A549 (cell line): ENCODE measurements around the gene BAK1.

ENCODE experiments used
- BCL3 ChIP-seq: fragments of >200 bp; sonication (Bioruptor Twin); formaldehyde crosslinking; IDR thresholded peaks from 3 replicates; pipeline ENCODE4 v1.6.1; 2016
- BHLHE40 ChIP-seq: IDR thresholded peaks from 2 replicates; pipeline ENCODE4 v1.6.1; 2012; ENCODE audit warnings: low read depth, low read length, inconsistent platforms
- CTCF ChIP-seq: fragments of >200 bp; sonication (Bioruptor Twin); formaldehyde crosslinking; IDR thresholded peaks from 3 replicates; pipeline ENCODE4 v1.5.1; 2016
- EHMT2 ChIP-seq: fragments of 200-600 bp; sonication (generic); IDR thresholded peaks from 2 replicates; pipeline ENCODE4 v1.6.1; 2016; ENCODE audit warnings: antibody characterized with exemption, low read depth, mild to moderate bottlenecking, moderate library complexity
- ELK1 ChIP-seq: fragments of 150-350 bp; IDR thresholded peaks from 2 replicates; pipeline ENCODE4 v1.6.1; 2014; ENCODE audit warnings: low read depth, mild to moderate bottlenecking, low read length
- EP300 ChIP-seq, 2 experiments: fragments of >200 bp; sonication (Bioruptor Twin); formaldehyde crosslinking; IDR thresholded peaks; 2 replicates in 1 of 2; 3 replicates in 1 of 2; pipeline ENCODE4 v1.6.1; 2016 to 2017
- HES2 ChIP-seq: fragments of >200 bp; sonication (Bioruptor Twin); formaldehyde crosslinking; IDR thresholded peaks from 2 replicates; pipeline ENCODE4 v1.6.1; 2016
- HMGXB4 ChIP-seq: fragments of 250-450 bp; sonication (Bioruptor Pico); IDR thresholded peaks from 2 replicates; pipeline ENCODE4 v1.5.0; 2021; ENCODE audit warnings: mild to moderate bottlenecking, moderate library complexity, borderline replicate concordance
- MAFK ChIP-seq: fragments of 450-650 bp; IDR thresholded peaks from 2 replicates; pipeline ENCODE4 v1.6.1; 2014; ENCODE audit not compliant: partially characterized antibody
- MAX ChIP-seq: IDR thresholded peaks from 2 replicates; pipeline ENCODE4 v1.6.1; 2012
- POLR2A ChIP-seq: IDR thresholded peaks from 2 replicates; pipeline ENCODE4 v1.6.1; 2012; ENCODE audit warnings: mild to moderate bottlenecking, low read length
- POLR2AphosphoS2 ChIP-seq: conservative IDR thresholded peaks from 2 replicates; pipeline ENCODE4 v1.6.1; 2012; ENCODE audit warnings: low read length, improper control_type of control experiment, inconsistent platforms
- RCOR1 ChIP-seq: fragments of 150-350 bp; IDR thresholded peaks from 2 replicates; pipeline ENCODE4 v1.6.1; 2014; ENCODE audit warnings: antibody characterized with exemption, low read length, low read depth

GRCh38 chr6:33570806-33571636, 9.1 kb downstream of the BAK1 start:
- TF ChIP-seq BHLHE40 (no peak), EP300 (IDR thresholded peaks at IDR 0.05) (no peak), MAX (peak; percentile 88), ELK1 (no peak), BCL3 (no peak), CTCF (no peak), EHMT2 (no peak), HES2 (no peak), MAFK (no peak), POLR2AphosphoS2 (no peak), HMGXB4 (CRISPR knock-in tag) (no peak), POLR2A (peak; percentile 66), RCOR1 (no peak)
